Skeletal muscle tissue (tissue), 4 donors: ENCODE results near the gene OR2T5. TPM values are rescaled to one million over a fixed set of nuclear protein-coding genes. Genes with fewer than 3 reads are reported as not detected.
"Not testable (repeated sequence)": the region's sequence is repeated elsewhere in the genome, so short reads cannot be mapped to it uniquely, and the experiment has no call there.

Source experiments
- H3K27ac ChIP-seq: one replicate; pipeline ENCODE4 v1.7.0; 2013; ENCODE audit warnings: mild to moderate bottlenecking, low read depth, low read length, inconsistent platforms
- H3K27me3 ChIP-seq, 3 donors: one replicate each; pipeline ENCODE4 v1.7.0; 2013; ENCODE audit warnings: low read length in 3 of 3; ENCODE audit not compliant: control insufficient read depth in 3 of 3, insufficient read depth in 3 of 3
- H3K36me3 ChIP-seq, 3 donors: one replicate each; pipeline ENCODE4 v1.7.0; 2013; ENCODE audit warnings: low read length in 3 of 3; ENCODE audit not compliant: control insufficient read depth in 3 of 3, insufficient read depth in 3 of 3
- H3K4me1 ChIP-seq, 3 donors: one replicate each; pipeline ENCODE4 v1.7.0; 2013; ENCODE audit warnings: low read length in 3 of 3, mild to moderate bottlenecking in 3 of 3; ENCODE audit not compliant: control insufficient read depth in 3 of 3, insufficient read depth in 3 of 3
- H3K4me3 ChIP-seq, 3 donors: one replicate each; pipeline ENCODE4 v1.7.0; 2013; ENCODE audit warnings: low read length in 3 of 3
- H3K9ac ChIP-seq, 3 donors: one replicate each; pipeline ENCODE4 v1.7.0; 2013; ENCODE audit warnings: low read length in 3 of 3, mild to moderate bottlenecking in 3 of 3, moderate library complexity in 2 of 3, low read depth in 1 of 3
- H3K9me3 ChIP-seq, 3 donors: one replicate each; pipeline ENCODE4 v1.7.0; 2013; ENCODE audit warnings: low read length in 3 of 3; ENCODE audit not compliant: control insufficient read depth in 3 of 3
- total RNA-seq: library from RNA; depleted of rRNA; stranded (reverse); fragments of >200 nt; gene quantifications from one replicate; pipeline ENCODE4 v1.2.3, GENCODE V29; 2014
- donor health status: Osteomylitis.

Gene OR2T5
- total RNA-seq, 1 donor from 2014 or later = not detected

DNA sequence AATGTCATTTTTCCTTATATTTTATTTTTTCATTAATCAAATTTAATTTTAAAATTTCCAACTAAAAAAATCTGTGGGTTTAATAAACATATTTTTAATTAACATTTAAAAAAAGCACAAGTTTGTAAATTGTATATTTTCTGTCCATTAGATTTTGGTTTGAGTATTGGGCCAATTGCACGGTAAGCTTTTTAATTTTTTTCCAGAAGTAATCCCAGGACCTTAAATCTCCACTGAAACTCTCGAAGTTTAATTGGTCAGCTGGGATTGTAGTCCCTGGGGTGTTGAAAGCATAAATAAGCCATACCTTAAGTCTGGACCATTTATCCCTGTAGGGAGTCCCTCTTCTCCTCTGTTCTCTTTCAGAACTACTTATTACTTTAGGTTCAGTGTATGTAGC, 19.4 kb downstream of the OR2T5 start, which contains the start of gene OR2G6:
Gene OR2G6 (plus strand): TSS at position 301 of the 400 bp plus-strand sequence. CDS start 13,574 bp downstream, outside the sequence.
- not testable (repeated sequence) for H3K9ac ChIP-seq, H3K36me3 ChIP-seq, H3K4me1 ChIP-seq, H3K27me3 ChIP-seq, H3K4me3 ChIP-seq, H3K27ac ChIP-seq, H3K9me3 ChIP-seq

DNA sequence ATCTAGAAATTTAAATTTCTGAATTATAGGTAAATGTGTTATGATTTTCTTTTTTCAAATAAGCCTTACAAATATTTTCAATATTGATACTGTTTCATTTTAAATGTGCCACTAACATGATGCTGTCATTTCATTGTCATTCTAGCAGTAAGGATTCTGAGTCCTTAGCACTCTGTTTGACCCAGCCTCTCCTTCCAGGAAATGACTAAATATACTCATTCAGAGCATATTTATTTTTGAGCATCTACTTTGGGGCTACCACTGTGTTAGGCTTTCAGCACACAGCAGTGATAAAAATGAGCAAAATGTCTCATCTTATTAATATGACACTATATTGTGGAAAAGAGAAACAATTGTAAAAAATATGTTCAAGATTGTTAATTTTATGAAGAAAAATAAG, 21.8 kb downstream of the OR2T5 start:
- not testable (repeated sequence) for H3K4me3 ChIP-seq, H3K4me1 ChIP-seq, H3K9ac ChIP-seq, H3K36me3 ChIP-seq, H3K27ac ChIP-seq, H3K9me3 ChIP-seq, H3K27me3 ChIP-seq

DNA sequence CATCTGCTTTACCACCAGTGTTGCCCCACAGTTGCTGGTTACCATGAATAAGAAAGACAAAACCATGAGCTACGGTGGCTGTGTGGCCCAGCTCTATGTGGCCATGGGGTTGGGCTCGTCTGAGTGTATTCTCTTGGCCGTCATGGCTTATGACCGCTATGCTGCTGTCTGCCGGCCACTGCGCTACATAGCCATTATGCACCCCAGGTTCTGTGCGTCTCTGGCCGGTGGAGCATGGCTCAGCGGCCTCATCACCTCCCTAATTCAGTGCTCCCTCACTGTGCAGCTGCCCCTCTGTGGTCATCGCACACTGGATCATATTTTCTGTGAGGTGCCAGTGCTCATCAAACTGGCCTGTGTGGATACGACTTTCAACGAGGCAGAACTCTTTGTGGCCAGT, 33.5 kb downstream of the OR2T5 start:
- Histone ChIP-seq H3K36me3 (no peaks in the 10 kb centered on the region), H3K9me3 (peaks cover 0 to 3% (median 0%) of the 10 kb centered on the region in 3 donors), H3K4me3 (no peak overlapping the region), H3K27ac (no peak overlapping the region), H3K9ac (no peak overlapping the region), H3K27me3 (no peaks in the 10 kb centered on the region), H3K4me1 (no peaks in the 10 kb centered on the region)

DNA sequence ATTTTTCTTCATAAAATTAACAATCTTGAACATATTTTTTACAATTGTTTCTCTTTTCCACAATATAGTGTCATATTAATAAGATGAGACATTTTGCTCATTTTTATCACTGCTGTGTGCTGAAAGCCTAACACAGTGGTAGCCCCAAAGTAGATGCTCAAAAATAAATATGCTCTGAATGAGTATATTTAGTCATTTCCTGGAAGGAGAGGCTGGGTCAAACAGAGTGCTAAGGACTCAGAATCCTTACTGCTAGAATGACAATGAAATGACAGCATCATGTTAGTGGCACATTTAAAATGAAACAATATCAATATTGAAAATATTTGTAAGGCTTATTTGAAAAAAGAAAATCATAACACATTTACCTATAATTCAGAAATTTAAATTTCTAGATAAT, 49.1 kb downstream of the OR2T5 start:
- not testable (repeated sequence) for H3K27ac ChIP-seq, H3K9ac ChIP-seq, H3K9me3 ChIP-seq, H3K27me3 ChIP-seq, H3K4me1 ChIP-seq, H3K4me3 ChIP-seq, H3K36me3 ChIP-seq

Other genes with a start within 250 kb of the OR2T5 start
- gene OR2T33, start 210.6 kb upstream of the OR2T5 start, total RNA-seq = not detected
- not detected for gene OR2T12, start 185.2 kb upstream of the OR2T5 start, total RNA-seq
- gene OR2M7, start 164.0 kb upstream of the OR2T5 start, total RNA-seq = not detected
- gene OR14C36, start 139.8 kb upstream of the OR2T5 start, total RNA-seq = not detected
- gene OR2T4, start 126.9 kb upstream of the OR2T5 start, total RNA-seq = not detected
- gene OR2T6, start 112.8 kb upstream of the OR2T5 start, total RNA-seq = not detected
- gene OR2T1, start 85.5 kb upstream of the OR2T5 start, total RNA-seq = not detected
- not detected for gene OR2T2, start 43.0 kb upstream of the OR2T5 start, total RNA-seq
- not detected for gene OR2T3, start 15.2 kb upstream of the OR2T5 start, total RNA-seq
- not detected for gene OR2G6, start 19.5 kb downstream of the OR2T5 start, total RNA-seq
- gene OR2T29, start 74.2 kb downstream of the OR2T5 start, total RNA-seq = not detected
- not detected for gene OR2T34, start 86.2 kb downstream of the OR2T5 start, total RNA-seq
- not detected for gene OR2T10, start 109.1 kb downstream of the OR2T5 start, total RNA-seq
- gene OR2T11, start 146.5 kb downstream of the OR2T5 start, total RNA-seq = not detected
- not detected for gene OR2T35, start 156.7 kb downstream of the OR2T5 start, total RNA-seq
- gene OR2T27, start 166.9 kb downstream of the OR2T5 start, total RNA-seq = not detected
- not detected for gene OR14I1, start 214.2 kb downstream of the OR2T5 start, total RNA-seq